GM21786 (cell line): Measurements from ENCODE around the gene PROSER2.

Experiments
- ATAC-seq: cut with Tn5 transposase; IDR thresholded peaks from one replicate; pipeline ENCODE4 v1.9.1; 2021; ENCODE audit not compliant: unreplicated experiment

PROSER2 gene, protein sequence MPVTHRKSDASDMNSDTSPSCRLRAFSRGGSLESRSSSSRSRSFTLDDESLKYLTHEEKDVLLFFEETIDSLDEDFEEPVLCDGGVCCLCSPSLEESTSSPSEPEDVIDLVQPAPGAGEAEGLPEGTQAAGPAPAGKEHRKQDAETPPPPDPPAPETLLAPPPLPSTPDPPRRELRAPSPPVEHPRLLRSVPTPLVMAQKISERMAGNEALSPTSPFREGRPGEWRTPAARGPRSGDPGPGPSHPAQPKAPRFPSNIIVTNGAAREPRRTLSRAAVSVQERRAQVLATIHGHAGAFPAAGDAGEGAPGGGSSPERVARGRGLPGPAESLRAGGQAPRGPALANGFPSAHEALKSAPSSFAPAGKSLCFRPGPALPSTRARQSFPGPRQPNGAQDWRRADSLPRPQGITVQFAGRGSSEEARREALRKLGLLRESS

GRCh38 chr10:11823122-11823988 lies at the start of gene PROSER2:
TSS of gene PROSER2 (plus strand) at chr10:11823356. CDS start at chr10:11852078, 28,722 bp downstream.
- no peak for ATAC-seq

- ATAC-seq = no peak
Observed at GRCh38 chr10:11773761-11774441, 49.3 kb upstream of the PROSER2 start.

GRCh38 chr10:11775412-11775811 lies 47.7 kb upstream of the PROSER2 start:
- ATAC-seq = no peak

- no peak for ATAC-seq
Observed at GRCh38 chr10:11776080-11776479, 47.1 kb upstream of the PROSER2 start.

DNA sequence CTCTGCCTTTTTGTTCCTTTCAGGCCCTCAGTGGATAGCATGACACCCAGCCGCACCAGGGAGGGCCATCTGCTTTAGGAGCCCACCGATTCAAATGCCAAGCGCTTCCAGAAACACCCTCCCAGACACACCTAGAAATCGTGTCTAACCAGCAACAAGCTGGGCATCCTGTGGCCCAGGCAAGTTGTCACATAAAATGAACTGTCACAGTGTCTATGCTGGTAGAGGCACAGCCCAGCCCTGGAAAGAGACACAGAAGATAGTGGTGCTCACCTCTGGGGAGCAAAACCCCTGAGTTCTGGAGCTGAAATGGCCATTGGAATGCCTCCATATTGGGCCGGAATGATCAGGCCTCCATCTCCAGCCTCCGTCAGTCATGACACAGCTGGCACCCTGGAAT lies 42.0 kb upstream of the PROSER2 start:
- ATAC-seq = no peak

DNA sequence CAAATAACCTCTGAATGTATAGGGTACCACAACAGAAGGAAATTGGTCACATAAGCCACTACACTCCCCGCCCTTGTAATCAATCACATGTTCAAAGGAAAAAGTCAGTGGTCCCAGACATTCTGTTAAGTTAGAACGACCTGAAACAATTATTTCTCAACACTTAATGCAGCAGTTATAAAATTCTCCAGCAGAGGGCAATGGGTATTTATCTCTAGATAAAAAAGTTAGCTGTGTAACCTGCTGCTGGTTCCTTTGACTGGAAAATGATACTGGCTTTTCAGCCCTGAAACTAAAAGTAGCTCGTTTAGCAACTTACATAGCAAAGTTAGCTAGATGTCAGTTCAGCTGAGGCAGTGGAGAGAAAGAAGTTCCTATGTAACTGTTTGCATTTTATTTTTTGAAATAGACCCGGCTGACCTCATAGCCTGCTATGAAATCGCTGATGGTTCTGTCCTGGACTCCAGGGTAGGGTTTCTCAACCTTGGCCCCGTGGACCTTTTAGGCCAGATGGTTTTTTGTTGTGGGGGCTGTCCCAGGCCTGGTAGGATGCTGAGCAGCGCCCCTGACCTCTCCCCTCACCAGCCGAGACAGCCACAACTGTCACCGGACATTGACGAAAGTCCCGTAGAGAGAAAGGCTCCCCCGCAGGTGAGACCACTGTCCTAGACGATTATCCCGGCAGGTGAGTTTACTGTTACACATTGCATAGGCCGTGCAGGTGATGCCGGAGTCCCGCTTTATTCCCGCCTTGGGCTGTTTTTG lies 40.2 kb upstream of the PROSER2 start:
- ATAC-seq = peak; percentile 66

DNA sequence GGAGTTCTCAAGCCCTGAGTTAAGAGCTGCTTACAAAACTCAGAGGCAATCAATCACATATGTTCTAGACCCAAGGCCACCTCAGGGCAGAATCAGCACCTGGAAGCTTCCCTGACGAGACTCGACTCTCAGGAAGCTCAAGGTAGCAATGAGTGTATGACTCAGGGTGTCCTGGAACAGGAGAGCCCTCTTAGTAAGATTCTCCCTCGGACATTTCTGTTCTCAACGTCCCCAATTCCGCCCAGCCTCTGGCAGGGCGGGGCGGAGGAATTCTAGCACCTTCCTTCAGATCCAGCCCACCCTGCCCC lies 39.6 kb upstream of the PROSER2 start:
- ATAC-seq = no peak

GRCh38 chr10:11787374-11787773 lies 35.8 kb upstream of the PROSER2 start:
- ATAC-seq = no peak

GRCh38 chr10:11787846-11788245 lies 35.3 kb upstream of the PROSER2 start:
- ATAC-seq = no peak

DNA sequence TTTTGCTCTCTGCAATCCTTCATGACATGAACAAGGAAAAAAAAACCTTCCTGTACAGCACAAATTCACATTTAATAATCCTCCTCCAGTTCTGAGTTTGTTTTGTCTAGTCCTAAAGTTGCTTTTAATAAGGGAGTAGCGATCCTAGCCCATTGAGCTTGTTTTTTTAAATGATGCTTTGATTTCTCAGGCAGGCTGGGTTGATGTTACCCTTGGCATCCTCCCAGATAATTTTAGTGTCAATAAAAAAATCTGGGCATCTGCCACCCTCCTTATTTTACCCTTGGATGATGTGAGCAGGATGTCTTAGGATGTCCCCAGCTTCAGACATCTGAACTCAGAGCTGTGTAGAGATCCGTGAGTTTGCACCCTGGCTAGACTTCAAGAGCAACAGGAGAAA lies 33.9 kb upstream of the PROSER2 start:
- no peak for ATAC-seq

DNA sequence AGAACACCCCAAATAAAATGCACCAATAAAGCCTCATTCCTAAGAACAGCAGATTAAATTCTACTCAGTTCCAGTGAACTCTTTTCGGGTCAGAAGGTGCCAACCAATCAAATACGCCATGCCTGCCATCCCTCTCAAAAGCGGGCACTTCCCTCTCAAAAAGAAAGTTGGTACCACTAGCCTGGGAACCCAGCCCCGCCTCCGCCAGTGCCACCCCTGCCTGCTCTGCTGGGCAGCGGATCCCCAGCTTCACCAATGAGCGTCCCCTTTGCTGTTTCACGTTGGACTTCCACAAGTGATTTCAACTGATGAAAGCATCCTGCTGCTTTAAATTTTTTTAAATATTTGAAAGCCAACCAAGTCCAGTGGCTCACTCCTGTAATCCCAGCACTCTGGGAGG lies 33.2 kb upstream of the PROSER2 start:
- no peak for ATAC-seq

- no peak for ATAC-seq
Observed at GRCh38 chr10:11793762-11794479, 29.2 kb upstream of the PROSER2 start.

- ATAC-seq = no peak
Observed at GRCh38 chr10:11794566-11794965, 28.6 kb upstream of the PROSER2 start.

- no peak for ATAC-seq
Observed at GRCh38 chr10:11795101-11795920, 27.8 kb upstream of the PROSER2 start.

GRCh38 chr10:11796474-11796873 lies 26.7 kb upstream of the PROSER2 start:
- ATAC-seq = no peak

DNA sequence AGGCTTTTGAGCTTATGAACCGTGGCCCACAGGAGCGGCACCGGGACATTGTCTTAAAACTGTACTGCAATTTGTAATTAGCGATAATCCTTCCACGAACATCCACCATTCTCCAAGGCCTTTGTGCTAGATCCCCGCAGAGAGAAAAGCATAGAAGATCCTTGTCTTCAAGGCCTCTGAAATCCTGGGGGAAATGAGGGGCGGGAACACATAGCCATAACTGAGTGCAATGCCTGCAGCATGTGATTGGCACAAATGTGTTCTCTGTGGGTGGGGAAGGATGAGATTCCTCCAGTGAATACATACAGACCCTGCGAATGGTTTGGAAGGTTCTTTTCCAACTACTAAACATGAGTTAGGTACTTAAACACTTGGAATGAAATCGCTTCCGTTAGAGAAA lies 25.9 kb upstream of the PROSER2 start:
- no peak for ATAC-seq

DNA sequence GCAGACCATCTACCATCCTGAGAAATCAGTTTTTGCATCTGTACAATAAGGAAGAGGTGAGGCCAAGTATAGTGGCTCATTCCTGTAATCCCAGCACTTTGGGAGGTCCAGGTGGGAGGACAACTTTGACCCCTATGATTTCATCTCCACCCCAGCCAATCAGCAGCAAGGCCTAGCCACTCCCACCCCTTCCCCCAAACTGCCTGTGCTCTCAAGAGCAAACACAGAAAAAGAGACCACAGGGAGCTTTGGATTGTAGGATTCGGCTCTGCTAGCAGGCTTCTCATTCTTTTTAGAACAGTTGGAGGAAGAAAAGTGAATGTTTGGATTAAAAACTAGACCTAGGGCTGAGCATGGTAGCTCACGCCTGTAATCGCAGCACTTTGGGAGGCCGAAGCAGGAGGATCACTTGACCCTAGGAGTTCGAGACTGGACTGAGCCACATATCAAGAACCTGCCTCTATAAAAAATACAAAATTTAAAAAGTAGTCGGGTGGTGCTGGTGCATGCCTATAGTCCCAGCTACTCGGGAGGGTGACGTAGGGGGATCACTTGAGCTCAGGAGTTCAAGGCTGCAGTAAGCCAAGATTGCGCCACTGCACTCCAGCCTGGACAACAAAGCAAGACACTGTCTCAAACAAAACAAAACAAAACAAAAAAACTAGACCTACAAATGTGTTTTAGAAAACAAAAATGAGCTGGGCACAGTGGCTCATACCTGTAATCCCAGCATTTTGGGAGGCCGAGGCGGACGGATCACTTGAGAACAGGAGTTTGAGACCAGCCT lies 25.1 kb upstream of the PROSER2 start:
- ATAC-seq = no peak

- no peak for ATAC-seq
Observed at GRCh38 chr10:11798845-11799735, 24.1 kb upstream of the PROSER2 start.
